ENCODE data around the gene KCNK13.

The KCNK13 gene

DNA sequence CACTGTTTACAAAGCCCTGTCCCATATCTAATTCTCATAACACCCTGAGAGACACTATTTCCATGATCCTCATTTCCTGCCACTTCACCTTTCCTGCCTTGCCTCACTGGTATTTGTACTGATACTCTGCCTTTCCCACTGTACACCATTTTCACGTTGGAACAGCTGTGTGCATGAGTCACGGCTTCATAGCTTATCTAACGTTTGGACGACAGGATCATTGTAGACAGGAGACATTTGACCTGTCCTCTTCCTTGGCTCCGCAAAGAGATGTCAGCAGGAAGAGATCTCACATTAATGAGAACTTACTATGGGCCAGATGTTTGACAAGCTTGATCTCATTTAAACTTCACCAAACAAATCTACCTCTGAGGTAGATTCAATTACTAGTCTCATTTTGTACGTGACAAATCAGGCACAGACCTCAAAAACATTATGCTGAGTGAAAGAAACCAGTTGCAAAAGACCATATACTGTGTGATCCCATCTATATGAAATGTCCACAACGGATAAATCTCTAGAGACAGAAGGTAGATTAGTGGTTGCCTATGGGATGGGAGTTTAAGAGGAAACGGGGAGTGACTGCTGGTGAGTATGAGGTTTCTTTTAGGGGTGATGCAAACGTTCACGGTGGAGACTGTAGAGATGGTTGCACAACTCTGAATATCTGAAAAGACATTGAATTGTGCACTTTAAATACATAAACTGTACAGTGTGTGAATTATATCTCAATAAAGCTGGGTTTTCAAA lies 71.2 kb downstream of the KCNK13 start:
- DNase-seq (ENCODE audit: low read depth) = no peak

DNA sequence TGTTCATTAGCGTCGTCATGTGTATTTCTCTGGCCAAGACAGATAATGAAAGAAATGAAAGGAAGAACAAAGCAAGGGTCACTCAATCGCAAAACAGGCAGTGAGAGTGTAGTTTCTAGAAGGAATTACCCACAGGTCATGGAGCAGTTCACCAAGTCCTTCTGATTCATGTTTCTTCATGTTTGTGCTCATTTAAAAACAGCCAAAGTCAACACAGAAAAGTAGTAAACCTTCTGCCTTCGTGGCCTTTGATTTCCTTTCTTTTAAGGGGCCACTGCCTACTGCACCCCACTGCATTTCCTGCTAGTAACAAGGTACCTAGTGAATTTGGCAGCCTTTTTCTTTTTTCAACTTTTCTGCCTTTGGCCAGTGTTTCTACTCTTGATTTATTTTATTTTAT lies 75.1 kb downstream of the KCNK13 start:
- no peak for DNase-seq (ENCODE audit: low read depth)

DNA sequence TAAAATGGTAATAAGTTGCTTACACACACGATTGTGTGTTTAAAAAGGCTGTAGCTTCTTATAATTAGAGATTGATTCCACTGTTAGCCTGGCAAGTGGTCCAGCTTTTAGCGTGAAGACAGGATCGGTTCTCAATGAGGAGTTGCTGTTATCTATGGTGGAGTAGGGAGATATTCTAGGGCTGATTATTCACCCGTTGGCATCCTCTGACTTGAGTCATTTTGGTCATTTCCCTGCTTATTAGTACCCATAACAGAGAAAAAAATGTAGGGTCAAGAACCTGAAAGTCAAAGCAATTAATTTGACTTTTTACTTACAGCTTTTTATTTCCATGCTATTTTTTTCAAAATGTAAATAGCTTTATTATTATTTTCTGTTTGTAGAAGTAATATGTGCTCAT lies 76.0 kb downstream of the KCNK13 start:
- DNase-seq (ENCODE audit: low read depth) = no peak

DNA sequence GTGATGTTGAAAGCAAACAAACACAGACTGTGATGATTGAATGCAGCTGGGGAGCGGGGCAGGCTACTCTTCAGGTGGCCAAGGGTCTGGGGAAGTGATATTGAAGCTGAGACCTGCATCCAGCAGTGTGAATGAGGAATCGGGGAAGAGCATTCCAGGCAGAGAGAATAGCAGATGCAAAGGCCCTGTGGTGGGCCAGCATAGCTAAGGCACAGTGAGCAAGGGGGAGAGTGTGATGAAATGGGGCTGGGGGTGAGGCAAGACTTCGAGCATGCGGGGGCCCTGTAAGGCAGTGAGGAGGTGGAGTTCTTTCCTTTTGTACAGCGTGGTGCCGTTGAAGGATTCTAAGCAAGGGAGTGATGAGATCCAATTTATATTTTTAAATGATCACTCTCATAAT lies 77.4 kb downstream of the KCNK13 start:
- DNase-seq (ENCODE audit: low read depth) = no peak

DNA sequence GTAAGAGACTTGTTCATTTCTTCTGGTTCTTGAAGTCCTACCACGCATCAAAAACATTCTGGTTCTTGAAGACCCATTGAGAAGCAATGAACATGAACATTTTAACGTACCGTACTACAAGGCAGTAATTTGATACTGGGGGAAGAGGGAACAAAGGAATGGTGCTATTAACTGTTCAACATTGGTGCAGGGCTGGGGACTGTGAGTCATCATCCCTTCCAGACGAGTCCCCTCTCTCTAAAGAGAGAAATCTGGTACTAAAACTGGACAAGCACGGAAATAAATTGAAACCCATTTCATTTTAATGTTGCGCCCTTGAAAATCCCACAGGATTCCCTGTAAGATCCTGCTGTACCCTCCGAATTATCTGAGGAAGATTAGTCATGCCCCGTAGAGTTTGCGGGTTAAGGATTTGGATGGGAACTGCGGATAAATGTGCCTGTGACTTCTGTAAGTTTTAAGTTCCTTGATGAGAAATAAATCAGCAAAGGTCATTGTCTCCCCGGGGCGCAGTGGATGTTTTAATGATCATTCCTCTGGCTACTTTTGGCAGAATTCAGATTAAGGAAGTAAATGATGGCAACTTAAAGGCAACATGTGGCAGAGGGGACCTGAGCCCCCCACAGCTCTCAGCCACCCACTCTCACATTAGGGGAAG lies 78.6 kb downstream of the KCNK13 start:
- DNase-seq (ENCODE audit: low read depth) = no peak

DNA sequence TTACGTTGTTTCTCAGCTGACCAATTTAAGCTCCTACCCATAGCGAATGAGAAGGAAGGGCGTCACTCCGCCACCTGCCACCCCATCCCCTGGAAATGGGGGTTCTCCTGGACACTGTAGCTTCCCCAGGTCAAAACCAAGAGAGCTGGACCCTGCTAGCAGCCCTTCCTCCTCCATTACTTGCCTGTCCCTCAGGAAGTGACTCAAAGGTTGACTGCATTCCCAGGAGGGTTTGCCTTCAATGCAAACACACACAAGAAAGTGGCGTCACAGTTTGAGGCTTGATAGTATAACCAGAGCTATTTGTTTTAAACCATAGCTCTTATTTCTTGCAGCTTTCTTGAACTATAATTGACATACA lies 79.1 kb downstream of the KCNK13 start:
- DNase-seq (ENCODE audit: low read depth) = no peak

DNA sequence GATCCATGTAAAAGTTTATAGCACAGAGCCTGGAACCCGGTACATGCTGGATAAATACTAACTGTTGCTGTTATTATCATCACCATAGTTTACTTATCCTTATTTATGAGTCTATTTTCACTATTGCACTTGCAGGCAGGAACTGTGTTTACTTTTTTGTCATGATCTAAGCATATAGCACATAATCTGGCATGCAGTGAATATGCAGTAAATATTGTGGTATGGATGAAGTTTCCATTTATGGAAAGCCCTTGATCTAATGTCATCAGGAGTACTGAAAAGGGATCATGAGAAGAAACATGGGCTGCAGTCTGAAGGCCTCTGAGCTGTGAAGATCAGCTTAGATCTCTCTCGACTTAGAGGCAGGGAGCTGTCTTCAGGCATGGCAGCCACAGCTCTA lies 91.6 kb downstream of the KCNK13 start:
- no peak for DNase-seq (ENCODE audit: low read depth)

DNA sequence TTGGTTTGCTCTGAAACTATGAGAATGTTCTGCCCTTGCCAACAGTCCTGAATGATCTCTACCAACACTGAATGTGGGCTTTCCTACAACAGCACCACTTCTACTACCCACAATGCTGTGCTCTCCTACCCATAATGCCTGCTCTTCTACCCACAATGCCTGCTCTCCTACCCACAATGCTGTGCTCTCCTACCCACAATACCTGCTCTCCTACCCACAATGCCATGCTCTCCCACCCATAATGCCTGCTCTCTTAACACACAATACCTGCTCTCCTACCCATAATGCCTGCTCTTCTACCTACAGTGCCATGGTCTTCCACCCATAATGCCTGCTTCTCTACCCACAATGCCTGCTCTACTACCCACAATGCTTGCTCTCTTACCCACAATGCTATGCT lies 92.3 kb downstream of the KCNK13 start:
- DNase-seq (ENCODE audit: low read depth) = no peak

DNA sequence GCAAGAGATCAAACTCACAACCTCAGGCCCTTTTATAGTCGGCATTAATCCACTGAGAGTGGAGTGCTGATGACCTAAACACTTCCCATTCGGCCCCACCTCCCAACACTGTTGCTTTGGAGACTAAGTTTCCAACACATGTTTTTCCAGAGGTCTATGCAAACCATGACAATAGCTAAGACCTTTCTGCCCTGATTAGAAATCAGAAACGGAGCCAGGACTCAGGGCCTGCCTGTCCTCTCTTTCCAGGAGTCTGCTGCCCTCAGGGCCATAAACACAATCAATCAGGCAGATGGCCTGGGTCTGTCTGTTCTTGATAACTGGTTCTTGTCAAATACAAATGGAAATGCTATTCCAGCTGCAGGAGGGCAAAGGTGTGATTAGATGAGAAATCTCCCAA lies 97.4 kb downstream of the KCNK13 start:
- no peak for DNase-seq (ENCODE audit: low read depth)

DNA sequence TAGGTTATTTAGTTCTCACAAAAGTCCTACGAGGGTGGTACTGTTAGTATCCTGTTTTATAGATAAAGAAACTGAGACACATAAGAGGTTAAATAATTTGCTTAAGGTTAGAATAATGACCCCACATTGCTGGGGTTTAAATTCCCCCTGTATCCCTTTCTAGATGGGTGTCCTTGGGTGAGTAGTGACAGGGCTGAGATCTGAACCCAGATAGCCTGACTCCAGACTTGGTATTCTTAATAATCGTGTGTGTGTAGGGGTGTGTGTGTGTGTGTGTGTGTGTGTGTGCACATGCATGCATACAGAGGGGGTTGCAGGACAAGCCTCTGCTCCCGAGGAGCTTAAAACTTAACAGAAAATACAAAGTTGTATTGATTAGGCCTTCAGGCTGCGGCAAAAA lies 97.9 kb downstream of the KCNK13 start:
- no peak for DNase-seq (ENCODE audit: low read depth)

DNA sequence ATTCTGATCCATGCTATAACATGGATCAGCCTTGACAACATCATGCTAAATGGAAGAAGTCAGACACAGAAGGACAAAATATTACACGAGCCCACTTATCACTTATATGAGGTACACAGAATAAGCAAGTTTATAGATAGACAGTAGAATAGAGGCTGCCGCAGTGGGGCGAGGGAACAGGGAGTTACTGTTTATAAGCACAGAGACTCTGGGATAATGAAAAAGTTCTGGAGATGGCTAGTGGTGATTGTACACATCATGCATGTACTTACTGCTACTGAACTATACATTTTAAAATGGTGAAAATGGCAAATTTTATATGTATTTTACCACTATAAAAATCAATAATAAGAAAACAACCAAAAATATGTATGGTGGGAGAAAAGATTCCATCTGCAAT lies 99.3 kb downstream of the KCNK13 start:
- no peak for DNase-seq (ENCODE audit: low read depth)

DNA sequence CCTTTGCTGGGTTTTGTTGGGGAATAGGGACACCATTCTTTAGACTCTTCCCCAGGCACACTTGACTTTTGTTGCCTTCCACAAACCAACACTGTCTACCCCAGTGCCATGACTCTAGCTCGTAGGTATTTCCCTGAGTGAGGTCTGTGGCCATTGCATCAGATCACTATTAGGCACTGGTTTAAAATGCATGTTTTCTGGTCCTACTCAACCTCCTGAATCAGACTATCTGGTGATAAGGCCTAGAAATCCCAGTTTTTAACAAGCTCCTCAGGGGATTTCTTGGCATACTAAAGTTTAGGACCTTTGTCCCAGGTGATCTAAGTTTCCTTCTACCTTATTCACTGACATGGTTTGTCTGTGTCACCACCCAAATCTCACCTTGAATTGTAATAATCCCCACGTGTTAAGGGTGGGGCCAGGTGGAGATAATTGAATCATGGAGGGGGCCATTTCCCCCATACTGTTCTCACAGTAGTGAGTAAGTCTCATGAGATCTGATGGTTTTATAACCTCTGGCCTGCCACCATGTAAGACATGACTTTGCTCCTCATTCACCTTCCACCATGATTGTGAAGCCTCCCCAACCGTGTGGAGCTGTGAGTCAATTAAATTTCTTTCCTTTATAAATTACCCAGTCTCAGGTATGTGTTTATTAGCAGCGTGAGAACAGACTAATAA lies 106.8 kb downstream of the KCNK13 start:
- DNase-seq (ENCODE audit: low read depth) = no peak

DNA sequence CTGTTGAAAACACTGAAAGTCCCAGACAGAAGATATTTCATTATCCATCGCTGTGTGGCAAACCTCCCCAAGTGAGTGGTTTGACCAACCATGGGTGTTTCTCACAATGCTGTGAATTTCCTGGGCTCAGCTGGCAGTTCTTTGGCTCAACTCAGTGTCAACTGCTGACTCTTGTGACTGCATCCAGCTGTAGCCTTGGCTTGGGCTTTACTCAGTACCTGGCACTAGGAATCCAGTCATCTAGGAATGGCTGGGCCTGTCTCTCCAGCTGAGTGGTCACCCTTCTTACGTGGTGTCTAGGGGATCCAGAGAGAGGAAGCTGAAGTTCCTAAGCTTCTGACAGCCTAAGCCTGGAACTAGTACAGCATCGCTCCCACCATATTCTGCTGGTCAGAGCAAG lies 113.8 kb downstream of the KCNK13 start:
- no peak for DNase-seq (ENCODE audit: low read depth)

DNA sequence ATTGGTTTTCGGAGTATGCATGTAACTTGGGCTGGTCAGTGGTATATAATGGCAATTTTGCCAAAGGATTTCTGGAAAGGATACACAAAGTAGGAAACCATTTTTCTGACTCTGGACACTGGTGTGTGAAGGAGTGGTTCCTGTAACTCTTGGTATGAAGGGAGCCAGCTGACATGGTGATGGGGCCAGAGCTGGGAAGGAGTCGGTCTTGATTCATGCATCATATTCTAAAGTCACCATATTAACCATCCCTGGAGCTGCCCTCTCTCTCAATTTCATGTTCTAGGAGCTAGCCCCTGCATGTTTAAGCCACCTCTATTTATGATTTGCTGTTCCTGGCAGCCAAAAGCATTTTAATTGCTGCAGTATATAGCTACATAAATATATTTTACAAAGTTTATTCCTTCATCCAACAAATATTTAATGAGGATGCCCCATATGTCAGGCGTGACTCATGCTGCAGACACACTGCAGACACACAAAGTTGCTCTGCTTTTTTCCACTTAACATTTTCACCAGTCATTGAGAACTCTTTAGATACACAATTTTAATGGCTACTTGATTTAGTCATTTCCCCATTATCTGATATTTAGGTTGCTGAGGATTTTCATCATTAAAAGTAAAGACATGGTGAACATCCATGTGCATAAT lies 115.9 kb downstream of the KCNK13 start:
- no peak for DNase-seq (ENCODE audit: low read depth)

DNA sequence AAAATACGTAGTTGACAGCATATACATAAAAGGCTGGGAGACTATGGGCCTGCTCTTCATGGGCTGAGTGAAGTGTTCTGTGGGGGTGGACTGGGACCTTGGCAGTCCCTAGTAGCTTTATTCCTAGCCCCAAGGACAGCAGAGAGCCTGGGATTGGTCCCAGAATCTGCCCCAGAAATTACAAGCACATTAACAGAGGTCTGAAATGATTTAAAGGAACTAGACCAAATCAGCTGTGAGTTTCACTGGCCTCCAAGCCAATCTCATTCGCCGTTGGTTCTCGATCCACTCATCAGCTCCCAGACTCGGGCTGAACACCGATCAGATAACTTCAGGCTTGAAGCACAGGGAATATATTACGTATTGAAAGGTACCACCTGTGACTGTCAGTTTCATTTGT lies 117.6 kb downstream of the KCNK13 start:
- DNase-seq (ENCODE audit: low read depth) = no peak

DNA sequence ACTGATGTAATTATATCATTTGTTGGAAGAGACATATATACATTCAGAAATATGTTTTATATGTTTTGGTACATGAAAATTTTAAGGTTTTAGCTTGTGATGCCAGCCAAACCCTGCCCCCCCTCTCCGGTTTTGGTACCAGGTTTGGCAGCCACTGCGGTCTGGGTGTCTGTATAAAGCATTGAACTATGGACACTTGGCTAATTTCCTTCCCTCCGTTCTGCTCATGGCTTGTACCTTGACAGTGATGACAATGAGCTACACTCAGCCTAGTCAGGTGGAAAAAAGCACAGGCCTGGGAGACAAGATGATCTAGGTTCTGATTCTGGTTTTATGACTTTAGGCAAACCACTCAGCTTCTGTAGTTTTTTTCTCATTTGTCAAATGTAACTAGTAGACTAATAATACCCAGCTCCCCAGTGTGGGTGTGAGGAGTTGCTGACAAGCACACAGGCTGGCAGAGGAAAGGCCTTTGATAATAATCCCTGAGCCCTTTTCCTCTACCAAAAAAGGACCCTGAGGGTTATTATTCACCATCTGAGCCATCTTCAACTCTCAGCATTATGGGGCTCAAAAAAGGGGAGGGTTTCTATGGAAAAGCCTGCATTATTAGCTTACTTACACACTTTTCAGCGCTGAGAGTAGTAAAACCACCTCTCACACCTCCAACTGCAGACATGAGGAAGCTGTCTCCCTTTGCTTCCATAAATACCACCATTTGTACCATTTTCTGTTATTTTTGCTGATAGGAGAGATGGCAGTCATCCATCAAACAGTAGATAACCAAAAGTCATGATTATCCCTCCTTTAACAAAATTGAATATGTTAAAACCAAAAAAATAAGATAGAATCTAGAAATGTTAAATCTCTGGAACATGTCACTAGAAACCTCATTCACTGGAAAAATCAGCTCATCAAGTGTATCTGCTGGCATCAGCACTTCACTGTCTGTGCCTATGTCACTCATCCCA lies 118.3 kb downstream of the KCNK13 start:
- DNase-seq (ENCODE audit: low read depth) = no peak

DNA sequence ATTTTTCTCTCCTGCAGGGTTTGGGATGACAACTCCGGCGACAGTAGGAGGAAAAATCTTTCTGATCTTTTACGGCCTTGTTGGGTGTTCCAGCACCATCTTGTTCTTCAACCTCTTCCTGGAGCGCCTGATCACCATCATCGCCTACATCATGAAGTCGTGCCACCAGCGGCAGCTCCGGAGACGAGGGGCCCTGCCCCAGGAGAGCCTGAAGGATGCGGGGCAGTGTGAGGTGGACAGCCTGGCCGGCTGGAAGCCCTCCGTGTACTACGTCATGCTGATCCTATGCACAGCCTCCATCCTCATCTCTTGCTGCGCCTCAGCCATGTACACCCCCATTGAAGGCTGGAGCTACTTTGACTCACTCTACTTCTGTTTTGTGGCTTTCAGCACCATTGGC lies 122.3 kb downstream of the KCNK13 start:
- no peak for DNase-seq (ENCODE audit: low read depth)

DNA sequence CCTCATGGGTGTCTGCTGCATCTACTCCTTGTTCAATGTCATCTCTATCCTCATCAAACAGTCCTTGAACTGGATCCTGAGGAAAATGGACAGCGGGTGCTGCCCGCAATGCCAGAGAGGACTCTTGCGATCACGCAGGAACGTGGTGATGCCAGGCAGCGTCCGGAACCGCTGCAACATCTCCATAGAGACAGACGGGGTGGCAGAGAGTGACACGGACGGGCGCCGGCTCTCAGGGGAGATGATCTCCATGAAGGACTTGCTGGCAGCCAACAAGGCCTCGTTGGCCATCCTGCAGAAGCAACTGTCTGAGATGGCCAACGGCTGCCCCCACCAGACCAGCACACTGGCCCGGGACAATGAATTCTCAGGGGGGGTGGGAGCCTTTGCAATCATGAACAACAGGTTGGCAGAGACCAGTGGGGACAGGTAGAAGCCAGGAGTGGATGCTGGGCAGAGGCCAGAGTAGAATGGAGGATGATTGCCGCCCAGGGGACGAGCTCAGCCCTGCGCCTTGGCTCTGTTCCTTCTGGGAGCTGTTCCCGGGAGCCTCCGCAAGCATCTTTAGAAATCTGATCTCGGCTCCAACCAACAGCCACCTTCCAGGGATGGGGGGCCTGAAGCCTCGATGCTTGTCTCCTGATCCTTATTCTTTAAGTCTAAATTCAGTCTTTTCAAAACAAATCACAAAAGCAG lies 122.9 kb downstream of the KCNK13 start:
- DNase-seq (ENCODE audit: low read depth) = no peak

DNA sequence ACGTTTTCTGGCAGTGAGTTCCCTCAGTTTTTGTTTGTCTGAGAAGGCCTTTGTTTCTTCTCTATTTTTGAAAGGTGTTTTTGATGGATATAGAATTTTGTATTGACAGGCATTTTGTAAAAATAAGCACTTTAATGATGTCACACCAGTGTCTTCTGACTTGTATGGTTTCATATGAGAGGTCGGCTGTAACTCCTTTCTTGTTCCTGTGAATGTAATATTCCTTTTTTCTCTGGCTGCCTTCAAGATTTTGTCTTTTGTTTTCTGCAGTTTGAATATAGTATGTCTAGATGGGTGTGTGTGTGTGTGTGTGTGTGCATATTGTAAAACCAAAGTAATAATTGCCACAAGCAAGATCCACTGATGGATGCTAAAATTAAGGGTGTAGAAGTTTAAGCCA lies 126.8 kb downstream of the KCNK13 start:
- no peak for DNase-seq (ENCODE audit: low read depth)

DNA sequence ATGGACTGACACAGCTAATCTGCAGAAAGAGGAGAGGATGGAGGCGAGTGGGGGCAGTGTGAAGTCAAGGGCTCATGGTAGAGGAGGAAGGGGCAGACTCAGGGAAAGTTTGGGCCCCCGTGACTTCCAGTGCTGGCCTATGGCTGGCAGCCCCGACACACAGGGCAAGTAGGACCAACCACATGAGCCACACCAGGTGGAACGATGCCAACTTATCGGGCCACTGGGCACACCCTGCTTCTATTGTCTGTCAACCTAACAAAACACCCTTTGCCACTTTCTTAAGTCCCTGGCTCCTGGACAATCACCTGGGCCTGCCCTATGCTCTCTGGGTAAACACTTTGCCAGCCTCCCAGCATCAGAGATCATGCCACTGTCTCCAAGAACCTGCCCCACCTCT lies 129.4 kb downstream of the KCNK13 start:
- no peak for DNase-seq (ENCODE audit: low read depth)

DNA sequence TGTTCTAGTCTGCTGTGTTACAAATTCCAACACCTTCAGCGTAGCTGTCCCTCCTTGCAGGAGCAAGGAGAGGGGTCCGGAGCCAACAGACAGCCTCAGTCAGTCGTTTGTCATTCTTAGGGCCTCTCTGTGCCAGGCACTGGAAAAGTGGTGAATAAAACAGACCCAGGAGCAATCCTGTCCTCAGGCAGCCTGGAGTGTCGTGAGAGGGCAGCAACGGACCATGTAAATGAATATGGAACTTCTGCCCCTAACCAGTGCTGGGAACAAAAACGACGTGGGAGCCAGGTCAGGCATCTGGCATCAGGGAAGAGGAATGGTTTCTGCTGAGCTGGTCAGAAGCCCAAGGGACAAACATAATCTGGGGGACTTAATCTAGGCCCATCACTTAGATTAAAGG lies 129.8 kb downstream of the KCNK13 start:
- DNase-seq (ENCODE audit: low read depth) = no peak

Data from stimulated activated CD8-positive, alpha-beta memory T cell treated with anti-CD3 and anti-CD28 coated beads, Interleukin-15, amount 100 ng/mL, for 1 hour (primary cell).